Measurements from ENCODE around the gene SIAE. TPM values are rescaled to one million over a fixed set of nuclear protein-coding genes. Genes with fewer than 3 reads are reported as not detected.
"Not testable (repeated sequence)": the region's sequence is repeated elsewhere in the genome, so short reads cannot be mapped to it uniquely, and the experiment has no call there.

Gene SIAE
- total and polyA plus RNA-seq, 9 donors: 2.3 to 18.8 (median 8.1) TPM

DNA sequence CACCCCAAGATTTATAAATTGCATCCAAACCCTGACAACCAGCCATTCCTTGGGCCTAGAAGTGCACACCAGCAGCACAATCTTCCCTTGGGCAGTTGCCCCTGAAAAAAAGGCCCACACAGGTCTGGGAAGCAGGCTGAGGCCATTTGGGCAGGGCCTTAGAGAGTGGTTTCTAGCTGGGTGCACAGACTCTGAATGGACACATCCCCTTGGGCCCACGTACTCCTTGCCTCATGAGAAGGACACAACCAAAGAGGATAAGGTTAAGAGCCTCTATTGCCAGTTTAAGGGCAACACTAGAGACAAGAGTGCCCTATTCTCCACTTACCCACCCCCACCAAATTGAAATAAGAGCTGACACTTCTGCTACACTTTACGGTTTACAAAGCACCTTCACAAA, 63.2 kb downstream of the SIAE start:
- no peaks in the 10 kb centered on the region for H3K27me3 ChIP-seq
- WGBS, 3 donors: 70 to 87% (median 81%) methylated on average over 2 of the region's 2 CpGs
- no peak overlapping the region for H3K4me3 ChIP-seq
- no peaks in the 10 kb centered on the region for H3K36me3 ChIP-seq
- no peaks in the 10 kb centered on the region for H3K4me1 ChIP-seq (ENCODE audit: insufficient read depth)
- intact Hi-C loops (cut with DNase I): no loop called here
- DNase-seq: no peak
- TF ChIP-seq EP300 (IDR thresholded peaks at IDR 0.05) (no peak), POLR2A (IDR thresholded peaks at IDR 0.05) (no peak)
- TF ChIP-seq, protein P1, sequence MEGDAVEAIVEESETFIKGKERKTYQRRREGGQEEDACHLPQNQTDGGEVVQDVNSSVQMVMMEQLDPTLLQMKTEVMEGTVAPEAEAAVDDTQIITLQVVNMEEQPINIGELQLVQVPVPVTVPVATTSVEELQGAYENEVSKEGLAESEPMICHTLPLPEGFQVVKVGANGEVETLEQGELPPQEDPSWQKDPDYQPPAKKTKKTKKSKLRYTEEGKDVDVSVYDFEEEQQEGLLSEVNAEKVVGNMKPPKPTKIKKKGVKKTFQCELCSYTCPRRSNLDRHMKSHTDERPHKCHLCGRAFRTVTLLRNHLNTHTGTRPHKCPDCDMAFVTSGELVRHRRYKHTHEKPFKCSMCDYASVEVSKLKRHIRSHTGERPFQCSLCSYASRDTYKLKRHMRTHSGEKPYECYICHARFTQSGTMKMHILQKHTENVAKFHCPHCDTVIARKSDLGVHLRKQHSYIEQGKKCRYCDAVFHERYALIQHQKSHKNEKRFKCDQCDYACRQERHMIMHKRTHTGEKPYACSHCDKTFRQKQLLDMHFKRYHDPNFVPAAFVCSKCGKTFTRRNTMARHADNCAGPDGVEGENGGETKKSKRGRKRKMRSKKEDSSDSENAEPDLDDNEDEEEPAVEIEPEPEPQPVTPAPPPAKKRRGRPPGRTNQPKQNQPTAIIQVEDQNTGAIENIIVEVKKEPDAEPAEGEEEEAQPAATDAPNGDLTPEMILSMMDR (IDR thresholded peaks at IDR 0.05): no peak
- no peak overlapping the region for H3K27ac ChIP-seq
- no peaks in the 10 kb centered on the region for H3K9me3 ChIP-seq

DNA sequence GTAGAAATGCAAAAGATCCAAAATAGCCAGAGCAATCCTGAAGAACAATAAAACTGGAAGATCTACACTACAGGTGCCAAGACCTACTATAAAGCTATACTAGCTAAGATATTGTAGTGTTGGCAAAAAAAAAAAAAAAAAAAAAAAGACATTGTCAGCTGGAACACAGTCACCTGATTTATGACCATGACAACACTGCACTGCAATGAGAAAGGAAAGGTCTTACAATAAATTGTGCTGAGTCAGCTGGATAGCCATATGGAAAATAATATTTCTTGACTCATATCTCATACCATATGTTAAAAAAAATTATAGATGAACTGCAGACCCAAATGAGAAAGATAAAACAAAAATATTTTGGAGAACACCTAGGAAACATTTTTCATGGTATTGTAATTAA, 65.4 kb downstream of the SIAE start:
- Histone ChIP-seq H3K4me1 (ENCODE audit: insufficient read depth) (no peaks in the 10 kb centered on the region), H3K9me3 (no peaks in the 10 kb centered on the region), H3K27ac (no peak overlapping the region), H3K27me3 (no peaks in the 10 kb centered on the region), H3K4me3 (no peak overlapping the region), H3K36me3 (no peaks in the 10 kb centered on the region)
- intact Hi-C loops (cut with DNase I): no loop called here
- no peak for DNase-seq
- TF ChIP-seq, protein P1 (IDR thresholded peaks at IDR 0.05): no peak
- TF ChIP-seq EP300 (IDR thresholded peaks at IDR 0.05): no peak
- no peak for TF ChIP-seq POLR2A (IDR thresholded peaks at IDR 0.05)

DNA sequence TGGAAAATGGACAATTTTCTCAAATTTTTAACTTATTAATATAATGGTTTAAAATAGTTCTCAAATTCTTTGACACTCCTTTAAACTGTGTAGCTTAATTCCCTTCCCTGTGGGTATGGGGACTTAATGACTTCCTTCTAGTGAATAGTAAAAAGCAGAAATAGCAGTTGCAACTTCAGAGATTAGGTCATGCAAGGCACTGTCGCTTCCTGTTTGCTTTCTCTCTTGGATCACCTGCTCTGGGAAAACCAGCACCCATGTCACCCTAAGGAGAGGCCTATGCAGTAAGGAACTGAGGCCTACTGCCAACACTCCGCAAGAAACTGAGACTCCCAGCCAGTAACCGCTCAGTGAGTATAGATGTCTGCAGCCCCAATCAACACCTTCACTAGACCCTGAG, 67.8 kb downstream of the SIAE start:
- intact Hi-C loops (cut with DNase I): no loop called here
- WGBS, 3 donors: 88 to 97% (median 90%) methylated on average over 3 of the region's 3 CpGs
- Histone ChIP-seq H3K36me3 (no peaks in the 10 kb centered on the region), H3K9me3 (no peaks in the 10 kb centered on the region), H3K27ac (no peak overlapping the region), H3K4me3 (no peak overlapping the region), H3K4me1 (ENCODE audit: insufficient read depth) (no peaks in the 10 kb centered on the region), H3K27me3 (no peaks in the 10 kb centered on the region)
- DNase-seq: no peak
- TF ChIP-seq POLR2A (IDR thresholded peaks at IDR 0.05) (no peak), EP300 (IDR thresholded peaks at IDR 0.05) (no peak)
- TF ChIP-seq, protein P1 (IDR thresholded peaks at IDR 0.05): no peak

DNA sequence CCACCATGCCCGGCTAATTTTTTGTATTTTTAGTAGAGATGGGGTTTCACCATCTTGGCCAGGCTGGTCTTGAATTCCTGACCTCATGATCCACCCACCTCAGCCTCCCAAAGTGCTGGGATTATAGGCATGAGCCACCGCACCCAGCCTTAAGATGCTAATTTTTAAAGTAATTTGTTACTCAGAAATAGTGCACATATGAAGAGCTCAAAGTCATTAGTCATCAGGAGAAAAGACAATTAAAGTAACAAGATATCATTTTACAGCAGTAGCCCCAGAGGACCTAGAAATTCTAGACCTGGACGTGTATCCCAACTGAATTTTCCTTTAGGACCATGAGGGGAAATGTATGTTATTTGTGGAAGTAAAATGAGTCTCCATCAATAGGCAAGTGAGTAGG, 70.8 kb downstream of the SIAE start:
- H3K27me3 ChIP-seq; intact Hi-C loops (cut with DNase I); H3K4me3 ChIP-seq; H3K36me3 ChIP-seq; H3K27ac ChIP-seq; H3K4me1 ChIP-seq (ENCODE audit: insufficient read depth); H3K9me3 ChIP-seq; DNase-seq: not testable (repeated sequence)
- WGBS, 3 donors: 69 to 81% (median 74%) methylated on average over 3 of the region's 3 CpGs

DNA sequence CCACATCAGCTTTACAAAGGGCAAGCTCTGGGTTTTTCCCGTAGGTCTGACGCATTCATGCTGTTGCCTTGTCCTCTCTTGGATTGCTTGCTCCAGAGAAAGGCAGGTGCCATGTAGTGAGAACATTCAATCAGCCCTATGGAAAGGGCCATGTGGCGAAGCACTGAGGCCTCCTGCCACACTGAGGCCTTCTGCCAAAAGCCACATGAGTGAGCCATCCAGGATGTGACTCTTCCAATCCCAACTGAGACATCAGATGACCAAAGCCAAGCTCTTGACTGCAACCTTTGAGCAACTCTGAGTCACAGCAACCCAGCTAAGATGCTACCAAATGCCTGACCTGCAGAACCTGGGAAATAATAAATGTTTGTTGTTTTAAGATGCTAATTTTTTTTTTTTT, 71.3 kb downstream of the SIAE start:
- no peaks in the 10 kb centered on the region for H3K9me3 ChIP-seq
- H3K4me3 ChIP-seq: no peak overlapping the region
- no peak overlapping the region for H3K27ac ChIP-seq
- H3K4me1 ChIP-seq (ENCODE audit: insufficient read depth): no peaks in the 10 kb centered on the region
- no peaks in the 10 kb centered on the region for H3K27me3 ChIP-seq
- intact Hi-C loops (cut with DNase I): no loop called here
- 74 to 84% (median 79%) methylated on average over 3 of the region's 3 CpGs for WGBS, 3 donors
- no peaks in the 10 kb centered on the region for H3K36me3 ChIP-seq
- no peak for TF ChIP-seq EP300 (IDR thresholded peaks at IDR 0.05)
- no peak for TF ChIP-seq POLR2A (IDR thresholded peaks at IDR 0.05)
- TF ChIP-seq, protein P1 (IDR thresholded peaks at IDR 0.05): no peak
- DNase-seq: no peak
